ENCODE data around the gene ADGRE1. TPM values are rescaled to one million over a fixed set of nuclear protein-coding genes. Genes with fewer than 3 reads are reported as not detected.

The ADGRE1 gene
- total and polyA plus RNA-seq, 2 of the 13 experiments (the other 11 are each of a cell fraction or from before 2014, with no cell fraction given): not detected

DNA sequence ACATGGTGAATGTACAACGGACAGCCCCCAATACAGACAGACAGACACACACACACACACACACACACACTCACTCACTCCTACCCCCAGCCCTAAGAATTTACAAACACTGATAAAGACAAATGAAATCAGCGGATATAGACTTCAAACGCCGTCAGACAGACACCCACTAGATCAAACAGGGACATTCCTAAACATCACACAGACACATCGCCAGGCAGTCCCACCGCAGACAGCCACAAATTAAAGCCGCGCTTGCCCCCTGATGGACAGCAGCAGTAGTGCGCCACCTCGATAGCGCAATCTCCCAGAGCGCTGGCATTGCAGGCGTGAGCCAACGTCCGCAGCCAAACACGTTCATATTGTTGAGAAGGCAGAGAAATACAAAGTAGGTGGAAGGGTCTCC, 24.7 kb upstream of the ADGRE1 start (continued):
- TF ChIP-seq, protein P1, sequence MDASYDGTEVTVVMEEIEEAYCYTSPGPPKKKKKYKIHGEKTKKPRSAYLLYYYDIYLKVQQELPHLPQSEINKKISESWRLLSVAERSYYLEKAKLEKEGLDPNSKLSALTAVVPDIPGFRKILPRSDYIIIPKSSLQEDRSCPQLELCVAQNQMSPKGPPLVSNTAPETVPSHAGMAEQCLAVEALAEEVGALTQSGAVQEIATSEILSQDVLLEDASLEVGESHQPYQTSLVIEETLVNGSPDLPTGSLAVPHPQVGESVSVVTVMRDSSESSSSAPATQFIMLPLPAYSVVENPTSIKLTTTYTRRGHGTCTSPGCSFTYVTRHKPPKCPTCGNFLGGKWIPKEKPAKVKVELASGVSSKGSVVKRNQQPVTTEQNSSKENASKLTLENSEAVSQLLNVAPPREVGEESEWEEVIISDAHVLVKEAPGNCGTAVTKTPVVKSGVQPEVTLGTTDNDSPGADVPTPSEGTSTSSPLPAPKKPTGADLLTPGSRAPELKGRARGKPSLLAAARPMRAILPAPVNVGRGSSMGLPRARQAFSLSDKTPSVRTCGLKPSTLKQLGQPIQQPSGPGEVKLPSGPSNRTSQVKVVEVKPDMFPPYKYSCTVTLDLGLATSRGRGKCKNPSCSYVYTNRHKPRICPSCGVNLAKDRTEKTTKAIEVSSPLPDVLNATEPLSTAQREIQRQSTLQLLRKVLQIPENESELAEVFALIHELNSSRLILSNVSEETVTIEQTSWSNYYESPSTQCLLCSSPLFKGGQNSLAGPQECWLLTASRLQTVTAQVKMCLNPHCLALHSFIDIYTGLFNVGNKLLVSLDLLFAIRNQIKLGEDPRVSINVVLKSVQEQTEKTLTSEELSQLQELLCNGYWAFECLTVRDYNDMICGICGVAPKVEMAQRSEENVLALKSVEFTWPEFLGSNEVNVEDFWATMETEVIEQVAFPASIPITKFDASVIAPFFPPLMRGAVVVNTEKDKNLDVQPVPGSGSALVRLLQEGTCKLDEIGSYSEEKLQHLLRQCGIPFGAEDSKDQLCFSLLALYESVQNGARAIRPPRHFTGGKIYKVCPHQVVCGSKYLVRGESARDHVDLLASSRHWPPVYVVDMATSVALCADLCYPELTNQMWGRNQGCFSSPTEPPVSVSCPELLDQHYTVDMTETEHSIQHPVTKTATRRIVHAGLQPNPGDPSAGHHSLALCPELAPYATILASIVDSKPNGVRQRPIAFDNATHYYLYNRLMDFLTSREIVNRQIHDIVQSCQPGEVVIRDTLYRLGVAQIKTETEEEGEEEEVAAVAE (CRISPR knock-in tag; IDR thresholded peaks at IDR 0.05; ENCODE audit: borderline replicate concordance): peak; percentile 53; the same call in 1 of the 2 replicates
- TF ChIP-seq TEAD3 (CRISPR knock-in tag; optimal IDR thresholded peaks at IDR 0.05; ENCODE audit: borderline replicate concordance) (peak; percentile 57), LCORL (IDR thresholded peaks at IDR 0.05) (no peak), LCORL (CRISPR knock-in tag; IDR thresholded peaks at IDR 0.05) (peak; percentile 49; the same call in 1 of the 2 replicates), CBX5 (CRISPR knock-in tag; IDR thresholded peaks at IDR 0.05; ENCODE audit: borderline replicate concordance) (peak; percentile 61; the same call in 1 of the 2 replicates), ZKSCAN8 (CRISPR knock-in tag; IDR thresholded peaks at IDR 0.05; ENCODE audit: borderline replicate concordance) (0 out of 2 replicates have a peak, but pooled peaks have one; percentile 5), CEBPB (IDR thresholded peaks at IDR 0.05; ENCODE audit: borderline replicate concordance, low read depth, low read length) (peak; percentile 57; the same call in 1 of the 2 replicates), ZNF333 (CRISPR knock-in tag; IDR thresholded peaks at IDR 0.05; ENCODE audit: borderline replicate concordance) (no peak), SKI (IDR thresholded peaks at IDR 0.05; ENCODE audit: partially characterized antibody) (peak; percentile 85), ZNF446 (CRISPR knock-in tag; IDR thresholded peaks at IDR 0.05) (no peak), RFXANK (CRISPR knock-in tag; IDR thresholded peaks at IDR 0.05) (no peak)
- TF ChIP-seq, protein P2, sequence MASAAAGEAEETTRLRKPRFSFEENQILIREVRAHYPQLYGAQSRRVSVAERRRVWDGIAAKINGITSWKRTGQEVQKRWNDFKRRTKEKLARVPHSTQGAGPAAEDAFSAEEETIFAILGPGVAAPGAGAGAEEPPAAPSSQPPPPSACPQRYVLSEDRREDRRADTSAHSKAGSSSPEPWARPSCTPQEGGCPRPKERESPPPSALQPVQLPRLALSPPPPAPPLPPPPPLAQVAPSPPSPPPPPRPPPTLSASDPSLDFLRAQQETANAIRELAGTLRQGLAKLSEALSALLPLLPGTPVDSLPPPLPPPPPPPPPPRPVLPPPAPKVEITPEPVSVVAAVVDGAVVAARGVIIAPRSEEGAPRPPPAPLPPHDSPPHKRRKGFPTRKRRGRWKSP (CRISPR knock-in tag; IDR thresholded peaks at IDR 0.05): peak; percentile 51; the same call in 1 of the 2 replicates
- TF ChIP-seq, protein P3, sequence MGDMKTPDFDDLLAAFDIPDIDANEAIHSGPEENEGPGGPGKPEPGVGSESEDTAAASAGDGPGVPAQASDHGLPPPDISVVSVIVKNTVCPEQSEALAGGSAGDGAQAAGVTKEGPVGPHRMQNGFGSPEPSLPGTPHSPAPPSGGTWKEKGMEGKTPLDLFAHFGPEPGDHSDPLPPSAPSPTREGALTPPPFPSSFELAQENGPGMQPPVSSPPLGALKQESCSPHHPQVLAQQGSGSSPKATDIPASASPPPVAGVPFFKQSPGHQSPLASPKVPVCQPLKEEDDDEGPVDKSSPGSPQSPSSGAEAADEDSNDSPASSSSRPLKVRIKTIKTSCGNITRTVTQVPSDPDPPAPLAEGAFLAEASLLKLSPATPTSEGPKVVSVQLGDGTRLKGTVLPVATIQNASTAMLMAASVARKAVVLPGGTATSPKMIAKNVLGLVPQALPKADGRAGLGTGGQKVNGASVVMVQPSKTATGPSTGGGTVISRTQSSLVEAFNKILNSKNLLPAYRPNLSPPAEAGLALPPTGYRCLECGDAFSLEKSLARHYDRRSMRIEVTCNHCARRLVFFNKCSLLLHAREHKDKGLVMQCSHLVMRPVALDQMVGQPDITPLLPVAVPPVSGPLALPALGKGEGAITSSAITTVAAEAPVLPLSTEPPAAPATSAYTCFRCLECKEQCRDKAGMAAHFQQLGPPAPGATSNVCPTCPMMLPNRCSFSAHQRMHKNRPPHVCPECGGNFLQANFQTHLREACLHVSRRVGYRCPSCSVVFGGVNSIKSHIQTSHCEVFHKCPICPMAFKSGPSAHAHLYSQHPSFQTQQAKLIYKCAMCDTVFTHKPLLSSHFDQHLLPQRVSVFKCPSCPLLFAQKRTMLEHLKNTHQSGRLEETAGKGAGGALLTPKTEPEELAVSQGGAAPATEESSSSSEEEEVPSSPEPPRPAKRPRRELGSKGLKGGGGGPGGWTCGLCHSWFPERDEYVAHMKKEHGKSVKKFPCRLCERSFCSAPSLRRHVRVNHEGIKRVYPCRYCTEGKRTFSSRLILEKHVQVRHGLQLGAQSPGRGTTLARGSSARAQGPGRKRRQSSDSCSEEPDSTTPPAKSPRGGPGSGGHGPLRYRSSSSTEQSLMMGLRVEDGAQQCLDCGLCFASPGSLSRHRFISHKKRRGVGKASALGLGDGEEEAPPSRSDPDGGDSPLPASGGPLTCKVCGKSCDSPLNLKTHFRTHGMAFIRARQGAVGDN (CRISPR knock-in tag; IDR thresholded peaks at IDR 0.05): 0 out of 2 replicates have a peak, but pooled peaks have one; percentile 37
- TF ChIP-seq, protein P4, sequence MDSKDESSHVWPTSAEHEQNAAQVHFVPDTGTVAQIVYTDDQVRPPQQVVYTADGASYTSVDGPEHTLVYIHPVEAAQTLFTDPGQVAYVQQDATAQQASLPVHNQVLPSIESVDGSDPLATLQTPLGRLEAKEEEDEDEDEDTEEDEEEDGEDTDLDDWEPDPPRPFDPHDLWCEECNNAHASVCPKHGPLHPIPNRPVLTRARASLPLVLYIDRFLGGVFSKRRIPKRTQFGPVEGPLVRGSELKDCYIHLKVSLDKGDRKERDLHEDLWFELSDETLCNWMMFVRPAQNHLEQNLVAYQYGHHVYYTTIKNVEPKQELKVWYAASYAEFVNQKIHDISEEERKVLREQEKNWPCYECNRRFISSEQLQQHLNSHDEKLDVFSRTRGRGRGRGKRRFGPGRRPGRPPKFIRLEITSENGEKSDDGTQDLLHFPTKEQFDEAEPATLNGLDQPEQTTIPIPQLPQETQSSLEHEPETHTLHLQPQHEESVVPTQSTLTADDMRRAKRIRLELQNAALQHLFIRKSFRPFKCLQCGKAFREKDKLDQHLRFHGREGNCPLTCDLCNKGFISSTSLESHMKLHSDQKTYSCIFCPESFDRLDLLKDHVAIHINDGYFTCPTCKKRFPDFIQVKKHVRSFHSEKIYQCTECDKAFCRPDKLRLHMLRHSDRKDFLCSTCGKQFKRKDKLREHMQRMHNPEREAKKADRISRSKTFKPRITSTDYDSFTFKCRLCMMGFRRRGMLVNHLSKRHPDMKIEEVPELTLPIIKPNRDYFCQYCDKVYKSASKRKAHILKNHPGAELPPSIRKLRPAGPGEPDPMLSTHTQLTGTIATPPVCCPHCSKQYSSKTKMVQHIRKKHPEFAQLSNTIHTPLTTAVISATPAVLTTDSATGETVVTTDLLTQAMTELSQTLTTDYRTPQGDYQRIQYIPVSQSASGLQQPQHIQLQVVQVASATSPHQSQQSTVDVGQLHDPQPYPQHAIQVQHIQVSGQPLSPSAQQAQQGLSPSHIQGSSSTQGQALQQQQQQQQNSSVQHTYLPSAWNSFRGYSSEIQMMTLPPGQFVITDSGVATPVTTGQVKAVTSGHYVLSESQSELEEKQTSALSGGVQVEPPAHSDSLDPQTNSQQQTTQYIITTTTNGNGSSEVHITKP (CRISPR knock-in tag; IDR thresholded peaks at IDR 0.05; ENCODE audit: low read depth): 0 out of 2 replicates have a peak, but pooled peaks have one; percentile 31

Measured in HepG2 (cell line).